ENCODE data around the gene SORT1.

Gene SORT1

DNA sequence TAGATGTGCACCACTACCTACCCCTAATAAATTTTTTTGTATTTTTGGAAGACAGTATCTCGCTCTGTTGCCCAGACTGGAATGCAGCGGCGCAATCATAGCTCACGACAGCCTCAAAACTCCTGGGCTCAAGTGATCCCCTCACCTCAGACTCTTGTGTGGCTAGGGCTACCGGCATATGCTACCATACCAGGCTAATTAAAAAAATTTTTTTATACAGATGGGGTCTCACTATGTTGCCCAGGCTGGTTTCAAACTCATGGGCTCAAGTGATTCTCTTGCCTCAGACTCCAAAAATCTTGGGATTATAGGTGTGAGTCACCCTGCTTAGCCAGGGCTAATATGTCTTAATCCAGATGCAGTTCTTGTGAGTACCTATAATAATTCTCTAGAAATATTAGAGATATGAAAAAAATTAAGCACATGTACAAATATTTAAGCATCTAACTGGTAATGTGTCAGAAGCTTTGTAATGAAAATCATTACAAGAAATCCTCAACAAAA is 9.5 kb downstream of the SORT1 start:
- Histone ChIP-seq H3K4me1 (ENCODE audit: low read depth, poor library complexity, severe bottlenecking) (peaks cover 46% of the 10 kb centered on the region), H3K27ac (no peak overlapping the region), H3K9ac (no peak overlapping the region), H3K36me3 (ENCODE audit: insufficient read depth) (no peaks in the 10 kb centered on the region), H2AFZ (ENCODE audit: low read depth) (no peak overlapping the region), H3K4me2 (no peak overlapping the region), H3K4me3 (IDR thresholded peaks at IDR 0.05; ENCODE audit: insufficient read depth, low read depth, low read length) (no peak overlapping the region), H4K20me1 (ENCODE audit: insufficient read depth) (no peaks in the 10 kb centered on the region; the same call in 1 of the 2 replicates), H3K27me3 (ENCODE audit: insufficient read depth, low read depth) (no peaks in the 10 kb centered on the region), H3K79me2 (ENCODE audit: insufficient read depth, low read depth) (peaks cover 6% of the 10 kb centered on the region; the same call in 1 of the 2 replicates)
- no peak for TF ChIP-seq CTCF (conservative IDR thresholded peaks at IDR 0.05; ENCODE audit: low read depth, low read length)

GRCh38 chr1:109386054-109386717 is 11.5 kb downstream of the SORT1 start:
- no peaks in the 10 kb centered on the region for H3K27me3 ChIP-seq (ENCODE audit: insufficient read depth, low read depth)
- H3K4me3 ChIP-seq (IDR thresholded peaks at IDR 0.05; ENCODE audit: insufficient read depth, low read depth, low read length): no peak overlapping the region
- no peak for TF ChIP-seq CTCF (conservative IDR thresholded peaks at IDR 0.05; ENCODE audit: low read depth, low read length)
- no peak overlapping the region for H3K4me2 ChIP-seq
- H3K36me3 ChIP-seq (ENCODE audit: insufficient read depth): no peaks in the 10 kb centered on the region
- no peak overlapping the region for H3K9ac ChIP-seq
- H4K20me1 ChIP-seq (ENCODE audit: insufficient read depth): no peaks in the 10 kb centered on the region; the same call in 1 of the 2 replicates
- no peak overlapping the region for H3K27ac ChIP-seq
- H2AFZ ChIP-seq (ENCODE audit: low read depth): no peak overlapping the region
- H3K79me2 ChIP-seq (ENCODE audit: insufficient read depth, low read depth): peaks cover 6% of the 10 kb centered on the region; the same call in 1 of the 2 replicates
- H3K4me1 ChIP-seq (ENCODE audit: low read depth, poor library complexity, severe bottlenecking): peaks cover 34% of the 10 kb centered on the region

DNA sequence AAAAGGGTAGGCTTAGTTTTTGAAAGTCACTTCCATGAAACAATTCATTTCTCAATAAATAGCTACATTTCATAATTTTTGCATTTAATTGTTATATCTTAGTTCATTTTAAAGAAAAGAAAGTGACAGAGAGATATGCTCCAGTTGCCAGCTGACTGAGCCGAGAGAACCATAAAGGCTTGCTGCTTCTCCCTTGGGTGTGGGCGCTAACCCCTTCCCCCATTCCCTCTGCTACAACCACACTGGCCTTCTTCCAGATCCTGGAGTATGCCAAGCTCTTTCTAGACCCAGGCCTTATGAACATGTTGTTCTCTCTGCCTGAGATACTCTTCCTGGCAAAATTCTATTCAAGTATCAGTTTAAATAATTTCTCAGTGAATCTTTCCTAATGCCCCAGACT is 12.3 kb downstream of the SORT1 start:
- no peaks in the 10 kb centered on the region; the same call in 1 of the 2 replicates for H3K79me2 ChIP-seq (ENCODE audit: insufficient read depth, low read depth)
- no peak overlapping the region for H3K4me2 ChIP-seq

DNA sequence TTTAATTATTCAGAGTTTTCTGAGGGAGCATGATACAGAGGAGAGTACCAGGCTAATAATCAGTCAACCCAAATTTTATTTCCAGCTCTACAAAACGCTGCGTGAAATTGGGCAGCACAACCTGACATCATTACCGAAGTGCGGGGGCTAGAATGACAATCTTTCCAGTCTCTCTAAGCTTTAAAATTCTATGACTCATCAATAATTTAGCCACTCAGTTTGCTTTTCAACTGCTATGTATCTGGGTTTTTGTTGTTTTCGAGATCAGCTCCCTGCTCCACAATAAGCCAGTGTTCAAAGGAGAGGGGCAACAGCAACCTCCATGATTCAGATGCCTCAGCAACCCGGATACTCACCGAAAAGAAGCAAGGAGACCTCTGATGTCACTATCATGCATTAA is 13.9 kb downstream of the SORT1 start:
- Histone ChIP-seq H3K9ac (no peak overlapping the region), H3K36me3 (ENCODE audit: insufficient read depth) (no peaks in the 10 kb centered on the region), H3K27me3 (ENCODE audit: insufficient read depth, low read depth) (no peaks in the 10 kb centered on the region), H3K4me2 (no peak overlapping the region), H2AFZ (ENCODE audit: low read depth) (no peak overlapping the region), H4K20me1 (ENCODE audit: insufficient read depth) (no peaks in the 10 kb centered on the region; the same call in 1 of the 2 replicates), H3K4me1 (ENCODE audit: low read depth, poor library complexity, severe bottlenecking) (peaks cover 21% of the 10 kb centered on the region), H3K27ac (no peak overlapping the region), H3K79me2 (ENCODE audit: insufficient read depth, low read depth) (no peaks in the 10 kb centered on the region), H3K4me3 (IDR thresholded peaks at IDR 0.05; ENCODE audit: insufficient read depth, low read depth, low read length) (no peak overlapping the region)
- no peak for TF ChIP-seq CTCF (conservative IDR thresholded peaks at IDR 0.05; ENCODE audit: low read depth, low read length)

More for the DNA sequence above, 12.3 kb downstream of the SORT1 start:
- H3K4me1 ChIP-seq (ENCODE audit: low read depth, poor library complexity, severe bottlenecking): peaks cover 27% of the 10 kb centered on the region
- H4K20me1 ChIP-seq (ENCODE audit: insufficient read depth): no peaks in the 10 kb centered on the region; the same call in 1 of the 2 replicates
- no peak for TF ChIP-seq CTCF (conservative IDR thresholded peaks at IDR 0.05; ENCODE audit: low read depth, low read length)
- no peak overlapping the region for H3K9ac ChIP-seq
- H3K27me3 ChIP-seq (ENCODE audit: insufficient read depth, low read depth): no peaks in the 10 kb centered on the region
- H3K27ac ChIP-seq: no peak overlapping the region
- H2AFZ ChIP-seq (ENCODE audit: low read depth): no peak overlapping the region
- no peak overlapping the region for H3K4me3 ChIP-seq (IDR thresholded peaks at IDR 0.05; ENCODE audit: insufficient read depth, low read depth, low read length)
- no peaks in the 10 kb centered on the region for H3K36me3 ChIP-seq (ENCODE audit: insufficient read depth)
